ENCODE results near the gene DFFB.

DNA sequence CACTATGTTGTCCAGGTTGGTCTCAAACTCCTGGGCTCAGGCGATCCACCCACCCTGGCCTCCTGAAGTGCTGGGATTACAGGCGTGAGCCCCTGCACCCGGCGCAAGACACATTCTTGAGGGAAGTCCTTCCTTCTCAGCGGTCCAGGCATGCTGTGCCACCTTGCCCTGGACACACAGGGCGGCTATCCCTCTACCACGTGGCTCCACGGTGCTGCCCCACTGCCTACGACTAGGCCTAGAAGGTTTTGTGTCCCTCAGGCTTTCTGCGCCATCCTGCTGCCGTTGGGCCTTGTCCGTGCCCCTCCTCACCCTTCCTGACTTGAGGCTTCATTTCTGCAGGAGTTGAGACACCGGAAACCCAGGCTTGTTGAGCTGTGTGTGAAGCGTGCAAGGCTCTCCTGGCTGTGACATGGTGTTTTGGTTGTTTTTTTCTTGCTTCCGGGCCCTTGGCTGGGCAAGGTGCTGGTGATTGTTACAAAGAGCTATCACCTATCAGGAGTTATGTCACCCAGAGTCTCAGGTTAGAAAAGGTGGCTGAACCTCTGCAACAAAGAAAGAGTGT, 28.9 kb downstream of the DFFB start:
- TF ChIP-seq SUZ12 (IDR thresholded peaks at IDR 0.05): no peak
- TF ChIP-seq FOXK2 (IDR thresholded peaks at IDR 0.05): no peak
- no peak for TF ChIP-seq NFRKB (IDR thresholded peaks at IDR 0.05)
- no peak for TF ChIP-seq TARDBP (IDR thresholded peaks at IDR 0.05)
- TF ChIP-seq LEF1 (IDR thresholded peaks at IDR 0.05; ENCODE audit: borderline replicate concordance): no peak
- no peak for TF ChIP-seq CTBP1 (IDR thresholded peaks at IDR 0.05; ENCODE audit: borderline replicate concordance)
- TF ChIP-seq BHLHE40 (IDR thresholded peaks at IDR 0.05; ENCODE audit: borderline replicate concordance): no peak
- TF ChIP-seq FOXM1 (IDR thresholded peaks at IDR 0.05; ENCODE audit: borderline replicate concordance): no peak
- TF ChIP-seq ARNT (IDR thresholded peaks at IDR 0.05): no peak
